ENCODE measurements around the gene NEK2. TPM values are rescaled to one million over a fixed set of nuclear protein-coding genes. Genes with fewer than 3 reads are reported as not detected.

The NEK2 gene
- total and polyA plus RNA-seq, 2 of the 13 experiments (the other 11 are each of a cell fraction or from before 2014, with no cell fraction given): 10.9 to 40.8 TPM

DNA sequence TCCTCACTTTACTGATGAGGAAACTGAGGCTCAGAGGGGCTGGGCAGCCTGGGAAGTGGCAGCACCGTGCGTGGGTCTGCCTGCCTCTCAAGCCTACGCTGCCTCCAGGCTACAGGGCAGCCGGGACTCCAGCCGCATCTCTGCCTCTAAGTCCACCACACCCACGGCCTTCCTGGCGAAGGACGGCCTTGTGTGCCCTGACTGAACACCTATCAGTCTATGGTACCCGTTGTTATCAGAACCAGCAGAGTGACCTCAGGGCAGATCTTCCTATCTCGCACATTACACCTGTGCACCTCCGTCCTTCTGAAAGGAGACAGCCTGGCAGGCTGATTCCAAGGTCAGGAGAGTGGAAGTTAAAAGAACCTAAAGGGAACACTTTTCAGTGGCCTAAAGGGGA lies 60.8 kb downstream of the NEK2 start:
- ATAC-seq (no peak), DNase-seq (ENCODE audit: low spot score) (no peak), FAIRE-seq (no peak)
- Histone ChIP-seq H3K36me3 (replicated peaks in 1 of 2; ENCODE audit: control insufficient read depth in 1 of 2, insufficient read depth in 2 of 2, low read length in 2 of 2) (no peaks in the 10 kb centered on the region), H2AFZ (ENCODE audit: low read length) (no peak overlapping the region), H4K20me1 (ENCODE audit: insufficient read depth, low read length) (no peaks in the 10 kb centered on the region), H3K9me3 (ENCODE audit: low read length) (no peaks in the 10 kb centered on the region), H3K27me3 (ENCODE audit: control insufficient read depth in 1 of 2, insufficient read depth in 2 of 2, low read length in 2 of 2) (no peaks in the 10 kb centered on the region), H3K79me2 (ENCODE audit: insufficient read depth, low read length) (no peaks in the 10 kb centered on the region), H3K4me1 (ENCODE audit: insufficient read depth, low read length) (peaks cover 84% of the 10 kb centered on the region), H3K4me3 (replicated peaks in 1 of 3; ENCODE audit: insufficient read depth in 1 of 3, low read depth in 2 of 3, low read length in 3 of 3) (no peak overlapping the region), H3K9ac (ENCODE audit: insufficient read depth, low read depth, low read length) (no peak overlapping the region), H3K27ac (ENCODE audit: extremely low read length, insufficient read depth, low read length) (no peak overlapping the region), H3K4me2 (ENCODE audit: low read depth, low read length) (no peak overlapping the region)
- intact Hi-C loops (cut with micrococcal nuclease; ENCODE audit: unreplicated experiment) (no loop called here), in situ Hi-C loops (cut with HindIII; ENCODE audit: extremely low pct_ligation_motif_present, low pct_unique_long_range_greater_than_20kb) (no loop called here)
- 97% methylated on average over 7 of the region's 11 CpGs for WGBS (ENCODE audit: low lambda C conversion rate)
- TF ChIP-seq, protein P1, sequence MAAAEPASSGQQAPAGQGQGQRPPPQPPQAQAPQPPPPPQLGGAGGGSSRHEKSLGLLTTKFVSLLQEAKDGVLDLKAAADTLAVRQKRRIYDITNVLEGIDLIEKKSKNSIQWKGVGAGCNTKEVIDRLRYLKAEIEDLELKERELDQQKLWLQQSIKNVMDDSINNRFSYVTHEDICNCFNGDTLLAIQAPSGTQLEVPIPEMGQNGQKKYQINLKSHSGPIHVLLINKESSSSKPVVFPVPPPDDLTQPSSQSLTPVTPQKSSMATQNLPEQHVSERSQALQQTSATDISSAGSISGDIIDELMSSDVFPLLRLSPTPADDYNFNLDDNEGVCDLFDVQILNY (CRISPR knock-in tag; conservative IDR thresholded peaks at IDR 0.05): no peak
- TF ChIP-seq, protein P2, sequence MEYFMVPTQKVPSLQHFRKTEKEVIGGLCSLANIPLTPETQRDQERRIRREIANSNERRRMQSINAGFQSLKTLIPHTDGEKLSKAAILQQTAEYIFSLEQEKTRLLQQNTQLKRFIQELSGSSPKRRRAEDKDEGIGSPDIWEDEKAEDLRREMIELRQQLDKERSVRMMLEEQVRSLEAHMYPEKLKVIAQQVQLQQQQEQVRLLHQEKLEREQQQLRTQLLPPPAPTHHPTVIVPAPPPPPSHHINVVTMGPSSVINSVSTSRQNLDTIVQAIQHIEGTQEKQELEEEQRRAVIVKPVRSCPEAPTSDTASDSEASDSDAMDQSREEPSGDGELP (IDR thresholded peaks at IDR 0.05; ENCODE audit: borderline replicate concordance, low read depth): no peak
- TF ChIP-seq ZBED4 (CRISPR knock-in tag; IDR thresholded peaks at IDR 0.05; ENCODE audit: borderline replicate concordance): no peak
- TF ChIP-seq, protein P3, sequence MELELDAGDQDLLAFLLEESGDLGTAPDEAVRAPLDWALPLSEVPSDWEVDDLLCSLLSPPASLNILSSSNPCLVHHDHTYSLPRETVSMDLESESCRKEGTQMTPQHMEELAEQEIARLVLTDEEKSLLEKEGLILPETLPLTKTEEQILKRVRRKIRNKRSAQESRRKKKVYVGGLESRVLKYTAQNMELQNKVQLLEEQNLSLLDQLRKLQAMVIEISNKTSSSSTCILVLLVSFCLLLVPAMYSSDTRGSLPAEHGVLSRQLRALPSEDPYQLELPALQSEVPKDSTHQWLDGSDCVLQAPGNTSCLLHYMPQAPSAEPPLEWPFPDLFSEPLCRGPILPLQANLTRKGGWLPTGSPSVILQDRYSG (CRISPR knock-in tag; IDR thresholded peaks at IDR 0.05): no peak
- TF ChIP-seq ZNF552 (CRISPR knock-in tag; IDR thresholded peaks at IDR 0.05; ENCODE audit: borderline replicate concordance): no peak
- no peak for TF ChIP-seq ZNF282 (IDR thresholded peaks at IDR 0.05; ENCODE audit: partially characterized antibody)
- no peak for TF ChIP-seq BORCS8-MEF2B (CRISPR knock-in tag; IDR thresholded peaks at IDR 0.05)
- TF ChIP-seq NR2F6 (IDR thresholded peaks at IDR 0.05): no peak
- no peak for TF ChIP-seq NR2F6 (CRISPR knock-in tag; IDR thresholded peaks at IDR 0.05)
- TF ChIP-seq MED1 (CRISPR knock-in tag; IDR thresholded peaks at IDR 0.05): no peak
- TF ChIP-seq ZNF790 (CRISPR knock-in tag; IDR thresholded peaks at IDR 0.05; ENCODE audit: borderline replicate concordance): no peak
- no peak for TF ChIP-seq BRD4 (CRISPR knock-in tag; IDR thresholded peaks at IDR 0.05)
- TF ChIP-seq ZNF33A (CRISPR knock-in tag; IDR thresholded peaks at IDR 0.05; ENCODE audit: borderline replicate concordance): no peak
- no peak for TF ChIP-seq NCOA2 (CRISPR knock-in tag; IDR thresholded peaks at IDR 0.05)
- no peak for TF ChIP-seq TSC22D2 (CRISPR knock-in tag; IDR thresholded peaks at IDR 0.05; ENCODE audit: borderline replicate concordance)
- TF ChIP-seq, protein P4, sequence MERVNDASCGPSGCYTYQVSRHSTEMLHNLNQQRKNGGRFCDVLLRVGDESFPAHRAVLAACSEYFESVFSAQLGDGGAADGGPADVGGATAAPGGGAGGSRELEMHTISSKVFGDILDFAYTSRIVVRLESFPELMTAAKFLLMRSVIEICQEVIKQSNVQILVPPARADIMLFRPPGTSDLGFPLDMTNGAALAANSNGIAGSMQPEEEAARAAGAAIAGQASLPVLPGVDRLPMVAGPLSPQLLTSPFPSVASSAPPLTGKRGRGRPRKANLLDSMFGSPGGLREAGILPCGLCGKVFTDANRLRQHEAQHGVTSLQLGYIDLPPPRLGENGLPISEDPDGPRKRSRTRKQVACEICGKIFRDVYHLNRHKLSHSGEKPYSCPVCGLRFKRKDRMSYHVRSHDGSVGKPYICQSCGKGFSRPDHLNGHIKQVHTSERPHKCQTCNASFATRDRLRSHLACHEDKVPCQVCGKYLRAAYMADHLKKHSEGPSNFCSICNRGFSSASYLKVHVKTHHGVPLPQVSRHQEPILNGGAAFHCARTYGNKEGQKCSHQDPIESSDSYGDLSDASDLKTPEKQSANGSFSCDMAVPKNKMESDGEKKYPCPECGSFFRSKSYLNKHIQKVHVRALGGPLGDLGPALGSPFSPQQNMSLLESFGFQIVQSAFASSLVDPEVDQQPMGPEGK (CRISPR knock-in tag; IDR thresholded peaks at IDR 0.05): no peak
- POLR2A ChIA-PET: interaction anchor here (2.0 to 10.6 kb wide), 2 partner anchors 11 to 27 kb away, joined by 6 to 100 read pairs; no protein-coding TSS in a partner anchor
- no TSS peak for BruUV-seq (replicated peaks)
- CTCF ChIA-PET (ENCODE audit: low intra/inter-chr PET ratio, low total read pairs): no interaction called here

Measured in HepG2 (cell line).